Measurements from ENCODE around the gene CACNA1B.

Gene CACNA1B

DNA sequence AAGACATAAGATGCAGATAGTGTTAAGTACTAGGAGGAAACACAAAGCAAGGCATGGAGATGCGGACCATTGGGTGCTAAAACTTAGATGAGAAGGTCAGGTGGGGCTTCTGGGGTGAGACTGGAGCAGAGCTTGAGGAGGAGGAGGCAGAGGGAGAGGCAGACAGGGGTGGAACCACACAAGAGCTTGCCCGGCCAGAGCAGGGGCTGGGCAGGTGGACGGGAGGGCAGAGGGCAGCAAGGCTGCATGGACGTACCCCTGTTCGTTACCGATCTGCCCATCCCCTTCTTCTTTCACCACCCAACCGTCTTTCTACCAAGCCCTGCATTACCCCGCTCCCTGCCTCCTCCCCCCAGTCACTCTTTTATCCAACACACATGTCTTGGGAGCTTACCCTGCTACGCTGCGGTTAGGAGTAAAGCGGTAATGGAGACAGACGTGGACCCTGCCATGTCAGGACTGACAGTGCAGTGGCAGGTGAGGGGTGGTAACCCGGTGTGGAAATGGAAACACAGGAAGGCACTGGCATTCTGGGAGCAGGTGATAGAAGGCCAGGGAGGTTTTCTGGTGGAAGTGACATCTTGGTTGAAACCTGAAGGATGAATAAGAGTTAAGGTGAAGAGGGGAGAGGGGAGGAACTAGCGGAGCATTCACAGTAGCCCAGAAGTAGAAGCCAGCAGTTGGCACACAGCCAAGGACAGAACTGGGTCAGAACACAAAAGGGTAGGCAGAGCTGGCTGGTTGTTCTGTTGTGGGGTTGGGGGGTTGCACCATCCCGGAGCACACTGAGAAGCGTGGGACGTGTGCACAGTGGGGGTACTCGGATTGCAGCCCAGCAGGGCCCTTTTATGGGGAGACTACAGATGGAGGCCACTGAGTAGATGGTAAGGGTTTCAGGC is 167.2 kb downstream of the CACNA1B start:
- DNase-seq = no peak

DNA sequence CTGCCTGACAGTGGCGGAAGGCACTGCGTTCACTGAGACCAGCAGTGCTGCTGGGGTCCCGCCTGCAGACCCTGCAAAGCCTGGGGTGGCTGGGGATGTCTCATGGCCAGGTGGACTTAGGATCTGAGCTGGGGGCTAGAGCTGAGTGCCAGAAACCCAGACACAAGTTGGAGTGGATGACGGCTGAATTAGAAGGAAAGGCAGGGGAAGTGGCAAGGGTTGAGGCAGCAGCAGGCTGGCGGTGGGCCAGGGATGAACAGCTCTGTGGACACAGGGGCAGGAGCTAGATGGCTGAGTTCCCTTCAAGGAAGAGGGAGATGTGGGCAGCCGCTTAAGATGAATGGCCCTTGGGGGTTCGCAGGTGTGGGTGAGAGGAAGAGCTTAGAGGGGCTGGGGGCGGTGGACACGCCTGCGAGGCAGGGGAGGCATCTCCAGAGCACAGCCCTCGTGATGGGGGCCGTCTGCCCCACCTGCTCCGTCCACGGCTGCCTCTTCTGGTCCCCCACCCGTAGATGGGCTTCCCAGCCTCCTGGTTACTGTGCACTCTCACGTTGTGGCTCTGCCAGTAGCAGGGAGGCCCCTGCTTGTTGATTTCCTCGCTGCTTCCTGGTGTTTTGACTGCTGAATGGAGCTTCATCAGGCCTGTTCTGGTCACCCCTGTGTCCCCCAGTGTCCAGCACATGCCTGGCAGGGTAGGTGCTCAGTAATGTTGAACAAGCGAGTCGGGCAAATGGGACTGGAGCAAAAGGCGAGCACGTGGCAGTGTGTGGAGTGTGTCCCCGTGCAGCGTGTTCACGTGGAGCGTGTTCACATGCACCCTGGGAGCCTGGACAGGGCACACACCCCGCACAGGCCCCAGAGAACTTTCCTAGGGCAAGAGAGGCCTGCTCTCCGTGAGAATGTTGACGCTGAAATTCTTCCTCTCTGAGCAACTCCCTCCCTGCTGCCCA is 168.2 kb downstream of the CACNA1B start:
- no peak for DNase-seq

DNA sequence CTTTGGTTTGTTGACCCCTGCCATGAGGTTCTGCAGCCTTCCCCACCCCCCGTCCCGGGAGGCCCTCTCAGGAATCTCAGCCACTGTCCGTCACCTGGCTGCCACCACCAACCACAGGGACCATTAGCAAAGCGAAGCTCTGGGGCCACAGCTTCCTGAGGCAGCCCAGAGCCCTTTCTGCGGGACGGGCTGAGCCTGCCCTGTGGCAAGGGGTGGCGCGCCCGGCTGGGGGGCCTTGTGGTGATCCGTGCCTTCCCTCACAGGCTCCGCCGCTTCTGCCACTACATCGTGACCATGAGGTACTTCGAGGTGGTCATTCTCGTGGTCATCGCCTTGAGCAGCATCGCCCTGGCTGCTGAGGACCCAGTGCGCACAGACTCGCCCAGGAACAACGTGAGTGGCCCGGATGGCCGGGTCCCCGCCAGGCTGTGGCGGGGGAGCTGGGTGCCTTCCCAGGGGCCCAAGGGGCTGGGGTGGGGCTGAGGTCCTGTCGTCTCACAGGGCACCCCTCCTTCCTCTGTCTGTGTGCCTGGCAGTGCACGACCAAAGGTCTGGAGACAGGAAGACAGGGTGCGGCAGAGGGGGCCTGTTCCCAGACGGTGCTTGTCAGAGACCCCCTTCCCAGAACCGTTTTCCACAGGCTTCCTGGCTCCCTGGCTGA is 169.2 kb downstream of the CACNA1B start:
- DNase-seq = no peak

DNA sequence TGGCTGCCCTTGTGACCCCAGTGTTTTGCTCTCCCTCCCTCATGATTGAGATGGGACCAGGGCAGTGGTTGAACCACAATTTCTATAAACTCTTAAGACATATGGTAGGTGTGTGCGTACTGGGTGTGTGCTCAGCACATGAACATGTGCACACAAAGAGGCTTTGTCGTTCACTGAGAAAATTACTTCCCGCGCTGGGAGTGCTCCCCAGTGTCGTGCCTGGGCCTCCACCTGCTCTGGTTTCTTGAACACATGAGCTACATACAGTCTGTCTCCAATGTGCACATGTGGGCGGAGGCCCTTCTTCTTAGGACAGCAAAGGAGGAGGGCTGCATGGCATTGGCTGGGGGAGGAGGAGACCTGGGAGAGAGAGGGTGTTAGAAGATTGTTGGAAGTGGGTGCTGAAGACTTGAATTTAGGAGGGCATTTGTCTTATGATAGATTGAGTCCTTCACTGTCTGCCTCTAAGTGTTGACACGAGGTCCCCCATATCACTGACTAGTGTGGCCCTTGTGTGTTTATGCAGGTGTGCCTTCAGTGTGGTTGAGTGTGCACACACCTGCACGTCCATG is 170.0 kb downstream of the CACNA1B start:
- DNase-seq = no peak

DNA sequence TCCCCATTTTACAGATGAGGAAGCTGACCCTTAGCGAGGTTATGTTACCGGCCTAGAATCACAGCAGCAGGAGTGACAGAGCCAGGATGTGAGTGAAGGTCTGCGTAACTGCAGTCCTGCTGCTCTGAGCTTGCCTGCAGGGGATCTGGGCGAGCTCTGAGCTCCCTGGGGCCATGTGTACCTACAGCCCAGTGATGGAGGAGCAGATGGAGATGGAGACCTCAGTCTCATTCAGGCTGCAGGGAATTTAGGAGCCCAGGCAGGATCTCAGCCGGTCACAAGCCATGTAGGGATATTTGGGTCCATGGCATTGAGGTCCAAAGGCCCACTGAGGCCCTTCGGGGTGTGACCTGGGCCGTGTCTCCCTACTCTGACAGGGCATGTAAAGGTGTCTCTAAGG is 170.6 kb downstream of the CACNA1B start:
- no peak for DNase-seq

DNA sequence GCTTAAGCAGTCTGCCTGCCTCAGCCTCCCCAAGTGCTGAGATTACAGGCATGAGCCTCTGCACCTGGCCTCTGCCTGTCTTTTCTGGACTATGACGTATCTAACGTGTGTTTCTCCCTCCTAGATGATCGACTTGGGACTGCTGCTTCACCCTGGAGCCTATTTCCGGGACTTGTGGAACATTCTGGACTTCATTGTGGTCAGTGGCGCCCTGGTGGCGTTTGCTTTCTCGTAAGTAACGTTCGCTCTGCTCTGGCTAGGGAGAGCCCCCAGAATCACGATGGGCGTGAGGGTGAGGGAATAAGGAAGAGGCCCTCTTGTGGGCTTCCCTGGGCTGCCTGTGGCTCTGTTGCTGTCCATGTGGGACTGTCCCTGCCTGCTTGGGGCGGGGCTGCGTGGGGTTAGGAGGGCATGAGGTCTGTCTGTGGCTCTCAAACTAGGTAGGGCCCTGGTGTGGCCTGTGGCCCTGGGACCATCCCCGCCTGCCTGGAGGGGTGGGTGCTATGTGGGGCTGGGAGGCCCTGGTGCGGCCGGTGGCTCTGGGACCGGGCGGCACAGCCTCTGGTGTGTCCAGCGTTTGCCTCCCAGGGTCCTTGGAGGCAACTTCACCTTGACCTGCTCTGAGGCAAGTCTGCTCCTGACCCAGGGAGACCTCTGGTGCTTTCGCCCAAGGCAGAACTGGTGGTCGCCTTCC is 171.7 kb downstream of the CACNA1B start:
- no peak for DNase-seq

DNA sequence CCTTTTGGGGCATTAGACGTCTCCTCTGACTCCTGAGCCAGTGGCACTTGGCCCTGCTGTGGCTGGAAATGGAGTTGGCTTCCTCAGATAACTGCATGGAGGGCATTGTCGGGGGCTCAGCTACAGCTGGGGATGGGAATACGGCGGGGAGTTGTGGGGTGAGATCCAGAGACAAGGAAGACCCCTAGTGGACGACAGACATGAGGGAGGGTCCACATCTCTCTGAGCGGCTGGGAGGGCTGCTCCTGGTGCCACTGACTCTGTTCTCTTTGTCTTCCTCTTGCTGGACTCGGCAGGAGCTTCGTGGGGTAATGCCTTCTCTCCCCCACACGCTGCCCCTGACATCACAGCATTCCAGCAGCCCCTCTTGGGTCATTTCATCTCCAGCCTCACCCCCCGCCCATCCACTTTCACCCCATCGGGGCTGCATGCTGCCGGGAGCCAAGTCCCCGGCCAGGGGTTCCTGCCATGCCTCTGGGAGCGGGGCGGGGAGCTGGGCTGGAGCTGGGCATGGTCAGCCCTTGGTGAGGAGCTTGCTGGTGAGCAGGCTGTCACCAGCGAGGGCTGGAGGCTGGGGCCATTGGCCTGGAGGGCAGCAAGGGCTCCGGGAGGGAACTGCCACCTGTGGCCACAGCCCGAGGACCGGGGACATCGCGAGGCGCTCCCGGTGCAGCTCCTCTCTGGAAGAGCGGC is 172.3 kb downstream of the CACNA1B start:
- no peak for DNase-seq

DNA sequence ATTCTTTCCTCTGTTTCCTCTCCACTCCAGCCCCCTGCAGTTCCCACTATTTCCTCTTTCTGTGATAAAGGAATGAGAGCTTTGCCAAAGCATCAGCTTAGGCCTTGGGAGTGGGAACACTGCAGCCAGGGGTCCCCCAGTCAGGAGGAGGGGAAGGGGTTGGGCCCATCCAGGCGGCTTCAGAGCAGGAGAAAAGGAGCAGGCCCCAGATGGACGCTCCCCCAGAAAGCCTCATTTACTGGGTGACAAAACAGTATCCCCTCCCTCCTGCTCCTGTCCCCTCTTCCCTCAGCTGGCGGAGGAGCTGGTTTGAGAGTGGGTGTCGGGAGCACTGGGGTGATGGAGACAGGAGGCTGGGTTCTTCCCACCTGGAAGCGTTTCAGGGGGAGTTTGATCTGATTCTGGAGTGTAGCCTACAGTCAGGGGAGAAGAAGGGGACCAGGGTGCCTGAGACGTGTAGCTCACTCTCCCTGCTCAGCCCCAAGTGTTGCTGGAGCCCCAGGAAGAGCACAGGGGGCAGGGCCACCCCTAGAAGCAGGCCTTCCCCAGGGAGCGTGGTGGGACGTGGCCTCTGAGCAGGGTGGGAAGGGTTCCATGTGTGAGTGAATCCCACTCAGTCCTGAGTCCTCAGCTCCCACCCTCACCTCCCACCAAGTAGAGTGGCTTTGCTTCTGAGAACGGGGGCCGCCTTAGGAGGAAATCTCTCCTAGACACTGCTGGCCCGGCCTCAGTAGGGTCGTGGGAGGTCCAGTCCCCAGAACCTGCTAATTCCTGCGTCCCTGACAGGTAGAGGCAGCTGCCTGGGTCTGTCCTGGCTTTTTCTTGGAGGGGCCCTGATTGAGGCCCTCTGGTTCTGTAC is 173.1 kb downstream of the CACNA1B start:
- DNase-seq = no peak

DNA sequence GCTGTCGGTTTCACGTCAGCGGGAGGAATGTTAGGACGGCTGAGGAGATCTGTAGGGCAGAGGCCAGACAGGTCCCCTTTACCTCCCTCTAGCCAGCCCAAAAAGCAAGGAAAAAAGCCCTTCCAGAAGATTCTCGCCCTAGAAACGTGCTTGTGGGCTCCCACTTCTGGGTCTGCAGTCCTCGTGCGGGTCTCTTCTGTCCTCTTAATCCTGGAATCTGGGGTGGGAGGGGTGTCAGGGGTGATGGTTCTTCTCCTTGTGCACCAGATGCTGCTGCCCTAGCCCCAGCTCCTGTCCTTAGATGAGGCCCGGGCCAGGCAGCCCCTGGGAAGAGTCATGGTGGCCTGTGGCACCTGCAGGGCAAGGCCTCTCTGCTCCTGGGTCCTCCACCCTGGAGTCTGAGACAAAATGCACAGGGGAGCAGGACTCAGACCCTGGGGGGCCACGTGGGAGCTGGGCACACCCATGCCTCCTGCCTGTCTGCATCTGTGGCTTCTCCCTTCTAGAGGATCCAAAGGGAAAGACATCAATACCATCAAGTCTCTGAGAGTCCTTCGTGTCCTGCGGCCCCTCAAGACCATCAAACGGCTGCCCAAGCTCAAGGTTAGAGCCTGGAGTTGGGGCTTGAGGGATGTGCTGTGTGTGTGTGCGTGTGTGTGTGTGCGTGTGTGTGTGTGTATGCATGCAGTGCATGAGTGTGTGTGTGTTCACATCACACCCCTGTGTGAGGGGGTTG is 174.2 kb downstream of the CACNA1B start:
- no peak for DNase-seq

DNA sequence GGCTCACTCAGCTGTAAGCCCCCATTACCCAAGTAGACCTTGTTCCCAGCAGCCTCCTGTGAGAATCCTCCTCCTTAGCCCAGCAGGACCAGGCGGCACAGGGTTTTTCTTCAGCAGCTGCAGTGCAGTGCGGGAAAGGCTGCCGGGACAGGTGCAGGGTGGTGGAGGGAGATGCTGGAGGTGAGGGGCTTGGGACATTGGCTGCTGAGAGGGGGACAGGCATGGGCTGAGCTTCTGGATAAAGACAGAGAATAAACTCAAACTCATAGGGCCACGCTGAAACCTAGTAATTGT is 174.7 kb downstream of the CACNA1B start:
- DNase-seq = no peak

DNA sequence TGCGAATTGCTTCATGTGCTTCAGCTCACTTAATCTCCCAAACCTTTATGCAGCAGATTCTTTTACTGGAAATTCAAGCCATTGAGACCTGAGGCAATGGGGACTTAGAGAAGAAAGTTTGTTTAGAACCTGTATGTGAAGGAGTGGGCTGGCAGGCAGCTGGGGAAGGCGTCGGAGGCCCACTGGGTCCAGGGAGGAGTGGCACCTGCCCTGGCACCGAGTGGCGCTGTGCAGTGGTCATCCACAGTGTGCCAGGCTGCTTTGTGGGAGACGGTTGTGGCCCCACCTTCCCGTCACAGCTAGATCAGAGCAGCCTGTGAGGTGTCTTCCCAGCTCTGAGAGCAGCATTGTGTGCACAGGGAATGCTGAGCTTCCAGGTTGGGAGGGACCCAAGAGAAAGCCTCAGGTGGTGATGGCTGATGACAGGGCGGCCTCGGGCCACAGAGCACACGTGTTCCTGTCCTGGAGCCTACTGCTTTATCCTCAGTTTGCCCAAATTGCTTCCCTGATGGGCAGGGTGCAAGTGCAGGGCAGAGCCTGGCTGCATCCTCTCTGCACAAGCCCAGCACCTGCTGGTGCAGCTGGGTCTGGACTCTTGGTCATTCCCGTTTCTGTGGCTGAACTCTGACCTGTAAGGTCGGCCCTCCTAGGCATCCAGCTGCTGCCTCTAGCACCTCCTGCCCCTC is 175.2 kb downstream of the CACNA1B start:
- no peak for DNase-seq

DNA sequence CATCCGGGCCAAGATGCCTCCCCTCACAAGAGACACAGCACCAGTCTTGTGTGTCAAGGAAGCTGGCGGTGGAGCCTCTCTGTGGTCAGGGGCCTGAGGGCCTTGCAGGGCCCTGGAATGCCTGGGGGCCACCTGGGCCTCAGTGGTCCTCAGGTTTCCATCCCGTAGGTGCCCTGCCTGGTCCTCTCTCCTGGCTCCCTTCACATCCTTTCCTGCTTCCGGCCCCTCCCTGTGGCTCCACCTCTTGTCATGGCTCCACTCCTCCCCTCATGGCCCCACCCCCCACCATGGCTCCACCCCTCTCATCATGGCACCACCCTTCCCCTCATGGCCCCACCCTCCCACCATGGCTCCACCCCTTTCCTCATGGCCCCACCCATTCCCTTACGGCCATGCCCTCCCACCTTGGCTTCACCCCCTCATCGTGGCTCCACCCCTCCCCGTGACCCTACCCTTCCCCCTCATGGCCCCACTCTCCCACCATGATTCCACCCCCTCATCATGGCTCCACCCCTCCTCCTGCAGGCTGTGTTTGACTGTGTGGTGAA is 175.8 kb downstream of the CACNA1B start:
- no peak for DNase-seq

DNA sequence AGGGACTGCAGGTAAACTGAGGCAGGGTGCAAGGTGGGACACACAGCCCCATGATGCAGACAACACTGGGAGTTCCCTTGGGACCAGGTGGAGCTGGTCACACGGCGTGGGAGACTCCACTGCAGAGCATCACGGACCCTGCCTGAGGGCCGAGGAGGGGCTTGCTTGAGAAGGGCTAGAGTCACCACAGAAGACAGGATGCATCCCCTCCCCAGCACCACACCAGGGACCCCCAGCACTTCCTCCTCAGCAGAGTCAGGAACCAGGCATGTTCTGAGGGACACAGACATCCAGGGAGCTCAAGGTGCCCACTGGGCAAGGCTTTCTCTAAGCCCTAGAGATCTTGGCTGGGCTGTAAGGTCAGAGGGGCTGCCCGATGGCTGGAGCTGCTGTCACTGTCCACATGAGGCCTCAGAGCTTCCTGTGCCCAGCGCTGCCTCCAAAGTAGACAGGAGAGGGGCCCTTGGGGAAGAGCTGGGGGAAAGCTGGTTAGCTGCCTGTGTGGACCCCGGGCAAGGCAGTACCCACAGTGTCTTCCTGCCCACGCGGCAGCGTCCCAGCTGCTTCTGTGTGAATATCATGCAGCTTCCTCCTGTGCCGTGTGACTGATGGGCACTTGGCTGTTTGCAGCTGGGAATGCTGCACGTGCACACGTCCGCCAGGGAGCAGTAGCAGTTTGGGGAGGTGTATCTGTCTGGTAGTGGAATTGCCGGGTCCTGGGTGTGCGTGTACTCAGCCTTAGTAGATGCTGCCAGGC is 176.6 kb downstream of the CACNA1B start:
- no peak for DNase-seq

DNA sequence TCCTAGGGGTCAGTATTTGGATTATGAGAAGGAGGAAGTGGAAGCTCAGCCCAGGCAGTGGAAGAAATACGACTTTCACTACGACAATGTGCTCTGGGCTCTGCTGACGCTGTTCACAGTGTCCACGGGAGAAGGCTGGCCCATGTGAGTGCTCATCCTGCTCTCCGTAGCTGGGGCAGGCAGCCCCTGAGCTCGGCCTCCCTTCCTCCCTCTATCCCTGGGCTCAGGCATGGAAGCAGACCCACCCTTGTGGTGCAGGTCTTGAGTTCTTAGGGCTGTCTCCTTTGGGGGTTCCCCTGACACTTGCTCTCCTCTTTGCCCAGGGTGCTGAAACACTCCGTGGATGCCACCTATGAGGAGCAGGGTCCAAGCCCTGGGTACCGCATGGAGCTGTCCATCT is 180.1 kb downstream of the CACNA1B start:
- DNase-seq = no peak

DNA sequence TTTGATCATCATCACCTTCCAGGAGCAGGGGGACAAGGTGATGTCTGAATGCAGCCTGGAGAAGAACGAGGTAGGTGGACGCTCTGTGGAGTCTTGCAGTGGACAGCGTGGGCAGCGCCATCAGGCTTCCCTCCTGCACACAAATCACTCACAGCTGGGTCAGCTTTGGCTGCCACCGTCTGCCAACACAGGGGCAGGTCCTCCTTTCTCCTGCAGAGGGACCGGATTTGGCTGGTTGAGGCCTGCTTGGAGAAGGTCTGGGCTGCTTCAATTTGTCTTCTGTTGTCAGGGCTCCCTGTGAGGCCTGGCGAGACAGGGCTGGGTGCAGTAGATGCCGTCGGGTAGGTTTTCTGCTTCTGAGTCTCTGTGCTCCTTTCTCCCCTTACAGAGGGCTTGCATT is 180.6 kb downstream of the CACNA1B start:
- no peak for DNase-seq

DNA sequence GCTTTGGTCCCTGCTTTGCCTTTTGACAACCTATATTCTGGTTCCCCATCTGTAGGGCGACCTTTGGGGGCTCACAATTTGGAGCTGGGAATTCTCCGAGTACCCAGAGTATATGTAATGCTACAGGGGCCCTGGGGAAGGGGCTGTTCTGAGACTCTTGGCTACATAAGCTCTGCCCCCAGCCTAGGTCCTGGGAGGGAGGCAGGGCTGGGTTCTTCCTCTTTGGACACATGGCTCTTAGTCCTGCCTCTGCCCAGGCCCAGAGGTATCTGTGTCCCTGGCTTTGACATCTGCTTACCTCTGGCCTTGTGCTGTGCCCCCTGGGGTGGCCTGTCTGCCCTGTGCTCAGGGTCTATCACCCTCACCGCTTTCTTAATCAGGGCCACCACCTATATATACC is 181.6 kb downstream of the CACNA1B start:
- DNase-seq = no peak

DNA sequence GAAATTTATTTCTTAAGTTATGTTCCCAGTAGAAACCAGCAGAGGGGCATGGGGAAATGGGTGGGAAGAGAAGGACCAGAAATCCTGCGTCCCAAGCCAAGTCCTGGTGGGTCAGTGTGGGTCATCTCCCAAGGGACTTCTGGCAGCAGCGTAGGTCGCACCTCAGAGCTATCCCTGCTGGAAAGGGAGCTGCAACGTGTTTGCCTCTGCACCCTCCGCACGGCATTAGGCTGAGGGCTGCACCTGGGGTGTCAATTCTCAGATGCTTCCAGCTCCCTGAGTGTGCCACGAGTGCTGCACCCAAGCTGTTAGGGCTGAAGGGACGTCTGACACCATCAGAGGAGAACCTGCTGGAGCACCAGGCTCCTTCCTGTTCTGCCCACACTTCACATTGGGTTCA is 182.8 kb downstream of the CACNA1B start:
- DNase-seq = no peak

DNA sequence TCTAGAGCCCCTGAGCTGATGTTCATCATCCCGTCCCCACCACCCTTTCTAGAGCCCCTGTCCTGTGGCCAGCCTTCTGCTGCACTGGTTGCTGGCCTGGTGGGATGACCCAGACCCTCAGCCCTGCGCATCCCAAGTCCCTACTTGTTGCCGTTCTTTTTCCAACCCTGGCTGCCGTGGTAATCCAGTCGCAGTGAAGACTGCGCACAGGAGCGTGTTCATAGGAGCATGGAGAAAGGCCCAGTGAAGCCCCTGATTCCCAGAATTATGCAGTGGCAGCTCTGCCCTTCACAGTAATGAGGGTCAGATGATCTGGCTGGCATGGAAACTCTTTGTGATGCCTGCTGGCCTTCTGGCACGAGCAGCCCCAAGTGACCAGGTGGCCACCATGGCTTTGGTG is 183.3 kb downstream of the CACNA1B start:
- no peak for DNase-seq

Data from stimulated activated CD4-positive, alpha-beta T cell treated with anti-CD3 and anti-CD28 coated beads, Interleukin-4, amount 100 ng/mL, for 24 hours (primary cell).